ENCODE results near the gene KCNAB3. TPM values are rescaled to one million over a fixed set of nuclear protein-coding genes. Genes with fewer than 3 reads are reported as not detected.
A peak's percentile ranks its signal among the peaks of the same experiment; 100 is the strongest.
"Not testable (repeated sequence)": the region's sequence is repeated elsewhere in the genome, so short reads cannot be mapped to it uniquely, and the experiment has no call there.

Gene KCNAB3
- total RNA-seq, 2 donors from 2014 or later = 0.39 TPM; not detected in 1

DNA sequence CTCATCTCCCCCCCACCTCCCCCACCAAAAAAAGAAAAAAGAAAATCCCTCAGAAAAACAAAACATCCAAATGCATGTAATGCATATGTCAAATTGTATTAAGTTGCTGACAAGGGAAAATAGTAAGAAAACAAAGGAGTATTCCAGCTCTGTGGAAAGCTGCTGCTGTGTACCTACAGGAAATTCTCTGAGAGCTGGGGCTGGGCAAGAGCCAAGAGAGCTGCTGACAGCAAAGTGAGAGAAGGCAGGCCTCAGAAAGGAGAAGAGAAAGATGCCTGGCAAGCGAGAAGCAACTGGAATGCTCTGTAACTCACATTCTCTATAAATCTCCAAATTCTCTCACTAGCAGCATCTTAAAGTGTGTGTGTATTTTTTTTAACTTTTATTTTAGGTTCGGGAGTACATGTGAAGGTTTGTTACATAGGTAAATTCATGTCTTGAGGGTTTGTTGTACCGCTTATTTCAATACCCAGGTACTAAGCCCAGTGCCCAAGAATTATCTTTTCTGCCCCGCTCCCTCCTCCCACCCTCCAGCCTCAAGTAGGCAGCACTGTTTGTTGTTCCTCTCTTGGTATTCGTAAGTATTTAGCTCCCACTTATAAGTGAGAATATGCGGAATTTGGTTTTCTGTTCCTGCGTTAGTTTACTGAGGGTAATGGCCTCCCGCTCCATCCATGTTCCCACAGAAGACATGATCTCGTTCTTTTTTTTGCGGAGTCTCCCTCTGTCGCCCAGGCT lies 26.7 kb upstream of the KCNAB3 start:
- no peak for DNase-seq (ENCODE audit: low spot score)

DNA sequence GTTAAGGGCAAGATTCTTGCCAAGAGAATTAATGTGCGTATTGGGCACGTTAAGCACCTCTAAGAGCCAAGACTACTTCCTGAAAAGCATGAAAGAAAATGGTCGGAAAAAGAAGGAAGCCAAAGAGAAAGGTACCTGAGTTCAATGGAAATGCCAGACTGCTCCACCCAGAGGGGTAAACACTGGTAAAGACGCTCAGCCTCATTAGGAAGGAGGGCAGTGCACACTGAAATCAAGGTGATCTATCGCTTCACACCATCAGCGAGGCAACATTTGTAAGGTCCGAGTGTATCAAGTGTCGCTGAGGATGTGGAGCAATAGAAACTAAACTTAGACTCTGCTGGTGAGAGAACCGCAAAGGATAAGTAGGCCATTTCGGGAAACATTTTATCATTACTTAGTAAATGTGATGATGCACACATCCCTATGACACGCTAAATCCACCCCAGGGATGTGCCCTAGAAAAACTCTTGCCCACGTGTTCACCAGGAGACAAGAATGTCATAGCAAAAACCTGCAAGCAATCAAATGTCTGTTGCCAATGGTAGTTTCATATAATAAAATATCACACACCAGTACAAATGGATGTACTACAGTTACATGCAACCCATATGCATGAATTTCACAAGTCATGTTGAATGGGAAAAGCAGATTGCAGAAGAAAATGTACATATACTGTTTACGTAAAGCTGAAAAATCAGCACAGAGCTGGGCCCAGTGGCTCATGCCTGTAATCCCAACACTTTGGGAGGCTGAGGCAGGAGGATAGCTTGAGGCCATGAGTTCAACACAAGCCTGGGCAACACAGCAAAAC lies 26.0 kb upstream of the KCNAB3 start:
- Histone ChIP-seq H3K4me3 (no peak overlapping the region), H3K27me3 (no peaks in the 10 kb centered on the region), H3K9me3 (no peaks in the 10 kb centered on the region), H3K27ac (peak overlapping the region; percentile 21 to 61), H3K4me1 (peaks cover 0 to 16% of the 10 kb centered on the region in 2 donors), H3K36me3 (no peaks in the 10 kb centered on the region)
- TF ChIP-seq CTCF (IDR thresholded peaks at IDR 0.05) = no peak
- DNase-seq (ENCODE audit: low spot score) = no peak

More for the DNA sequence above, 26.7 kb upstream of the KCNAB3 start:
- H3K4me3 ChIP-seq = no peak overlapping the region
- H3K4me1 ChIP-seq = peaks cover 0 to 16% of the 10 kb centered on the region in 2 donors
- H3K27me3 ChIP-seq = no peaks in the 10 kb centered on the region
- H3K27ac ChIP-seq = peak overlapping the region; percentile 21 to 61
- no peaks in the 10 kb centered on the region for H3K36me3 ChIP-seq
- H3K9me3 ChIP-seq = no peaks in the 10 kb centered on the region
- no peak for TF ChIP-seq CTCF (IDR thresholded peaks at IDR 0.05)

DNA sequence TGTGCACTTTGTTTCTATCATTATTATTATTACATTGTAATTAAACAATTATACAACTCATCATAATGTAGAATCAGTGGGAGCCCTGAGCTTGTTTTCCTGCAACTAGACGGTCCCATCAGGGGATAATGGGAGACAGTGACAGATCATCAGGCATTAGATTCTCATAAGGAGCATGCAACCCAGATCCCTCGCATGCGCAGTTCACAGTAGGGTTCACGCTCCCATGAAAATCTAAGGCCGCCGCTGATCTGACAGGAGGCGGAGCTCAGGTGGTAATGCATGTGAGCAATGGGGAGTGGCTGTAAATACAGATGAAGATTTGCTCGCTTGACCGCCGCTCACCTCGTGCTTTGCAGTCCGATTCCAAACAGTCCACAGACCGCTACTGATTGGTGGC lies 23.6 kb upstream of the KCNAB3 start:
- peaks cover 0 to 16% of the 10 kb centered on the region in 2 donors for H3K4me1 ChIP-seq
- not testable (repeated sequence) for H3K27ac ChIP-seq; H3K4me3 ChIP-seq; DNase-seq (ENCODE audit: low spot score); H3K9me3 ChIP-seq; H3K27me3 ChIP-seq; H3K36me3 ChIP-seq

DNA sequence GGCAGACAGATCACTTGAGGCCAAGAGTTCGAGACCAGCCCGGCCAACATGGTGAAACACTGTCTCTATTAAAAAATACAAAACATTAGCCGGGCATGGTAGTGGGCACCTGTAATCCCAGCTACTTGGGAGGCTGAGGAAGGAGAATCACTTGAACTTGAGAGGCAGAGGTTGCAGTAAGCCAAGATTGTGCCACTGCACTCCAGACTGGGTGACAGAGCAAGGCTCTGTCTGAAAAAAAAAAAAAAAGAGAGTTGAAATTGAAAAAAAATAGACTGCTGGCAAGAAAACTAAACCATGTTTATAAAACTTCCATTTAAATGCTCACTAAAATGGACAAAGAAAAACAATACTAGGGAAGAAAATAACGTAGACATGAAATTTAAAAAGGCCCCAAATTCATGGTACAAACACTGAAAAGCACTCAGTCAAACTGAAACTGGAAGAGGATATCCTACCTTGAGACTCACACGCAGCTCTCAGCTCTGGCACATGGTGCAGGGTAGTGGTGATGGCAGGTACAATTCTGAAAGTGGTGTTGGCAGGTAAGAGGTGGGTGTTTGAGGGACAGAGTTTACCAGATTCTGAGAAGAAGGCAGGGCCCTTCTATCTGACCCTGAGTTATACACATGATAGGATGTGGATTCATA lies 21.6 kb upstream of the KCNAB3 start:
- H3K27ac ChIP-seq = no peak overlapping the region
- H3K27me3 ChIP-seq = no peaks in the 10 kb centered on the region
- no peaks in the 10 kb centered on the region for H3K9me3 ChIP-seq
- H3K4me1 ChIP-seq = peaks cover 0 to 11% of the 10 kb centered on the region in 2 donors
- H3K4me3 ChIP-seq = no peak overlapping the region
- DNase-seq (ENCODE audit: low spot score) = no peak
- TF ChIP-seq CTCF (IDR thresholded peaks at IDR 0.05) = no peak
- H3K36me3 ChIP-seq = peaks cover 19% of the 10 kb centered on the region

DNA sequence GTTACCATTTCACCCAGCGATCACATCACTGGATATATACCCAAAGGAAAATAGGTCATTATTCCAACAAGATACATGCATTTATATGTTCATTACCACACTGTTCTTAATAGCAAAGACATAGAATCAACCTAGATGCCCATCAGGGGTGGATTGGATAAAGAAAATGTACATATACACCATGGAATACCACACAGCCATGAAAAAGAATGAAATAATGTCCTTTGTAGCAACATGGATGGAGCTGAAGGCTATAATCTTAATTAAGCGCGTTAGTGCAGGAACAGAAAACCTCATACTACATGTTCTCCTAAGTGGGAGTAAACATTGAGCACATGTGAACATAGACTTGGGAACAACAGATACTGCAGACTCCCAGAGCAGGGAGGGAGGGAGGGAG lies 20.9 kb upstream of the KCNAB3 start:
- peaks cover 0 to 4% of the 10 kb centered on the region in 2 donors for H3K4me1 ChIP-seq
- no peak overlapping the region for H3K4me3 ChIP-seq
- no peak overlapping the region for H3K27ac ChIP-seq
- H3K27me3 ChIP-seq = no peaks in the 10 kb centered on the region
- no peak for TF ChIP-seq CTCF (IDR thresholded peaks at IDR 0.05)
- DNase-seq (ENCODE audit: low spot score) = no peak
- peaks cover 26% of the 10 kb centered on the region for H3K36me3 ChIP-seq
- no peaks in the 10 kb centered on the region for H3K9me3 ChIP-seq

DNA sequence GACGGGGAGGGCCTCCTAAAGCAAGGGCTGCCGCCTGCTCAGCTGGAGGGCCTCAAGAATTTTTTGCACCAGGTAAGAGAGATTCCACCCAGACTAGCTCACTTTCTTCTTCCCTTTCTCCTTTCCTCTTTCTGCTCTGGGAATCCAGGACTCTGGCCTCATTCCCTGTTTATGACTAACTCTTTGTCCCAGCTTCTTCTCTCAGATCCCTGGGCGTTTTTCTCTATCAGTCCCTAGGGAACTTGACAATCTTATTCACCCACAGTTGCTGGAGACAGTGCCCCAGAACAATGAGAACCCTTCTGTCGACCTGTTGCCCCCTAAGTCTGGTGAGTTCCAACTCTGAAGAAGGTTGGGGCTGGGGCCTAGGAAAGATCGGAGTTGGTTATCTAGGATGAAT lies 18.0 kb upstream of the KCNAB3 start:
- DNase-seq (ENCODE audit: low spot score) = no peak
- no peak for TF ChIP-seq CTCF (IDR thresholded peaks at IDR 0.05)
- Histone ChIP-seq H3K27ac (no peak overlapping the region), H3K27me3 (no peaks in the 10 kb centered on the region), H3K4me3 (no peak overlapping the region), H3K4me1 (no peaks in the 10 kb centered on the region), H3K36me3 (peaks cover 52% of the 10 kb centered on the region), H3K9me3 (no peaks in the 10 kb centered on the region)
